Suprapubic skin (tissue), 4 donors: Measurements from ENCODE around the gene PACS1. TPM values are rescaled to one million over a fixed set of nuclear protein-coding genes. Genes with fewer than 3 reads are reported as not detected.
A peak's percentile ranks its signal among the peaks of the same experiment; 100 is the strongest.

Experiments
- DNase-seq, 2 donors: peaks; one replicate each; pipeline ENCODE4 v3.0.0-alpha.2; 2019; ENCODE audit warnings: low spot score in 2 of 2
- H3K27ac ChIP-seq: fragments of 200-600 bp; sonication (generic); one replicate; pipeline ENCODE4 v1.5.1; 2019
- H3K27me3 ChIP-seq: fragments of 200-600 bp; sonication (generic); one replicate; pipeline ENCODE4 v1.5.1; 2019
- H3K36me3 ChIP-seq: fragments of 200-600 bp; sonication (generic); one replicate; pipeline ENCODE4 v1.5.1; 2019
- H3K4me1 ChIP-seq: fragments of 200-600 bp; sonication (generic); one replicate; pipeline ENCODE4 v1.5.1; 2019
- H3K4me3 ChIP-seq: fragments of 200-600 bp; sonication (generic); one replicate; pipeline ENCODE4 v1.5.1; 2019; ENCODE audit warnings: mild to moderate bottlenecking
- H3K9me3 ChIP-seq: fragments of 200-600 bp; sonication (generic); one replicate; pipeline ENCODE4 v1.5.1; 2019
- EP300 ChIP-seq: sonication (generic); formaldehyde crosslinking; IDR thresholded peaks from one replicate; pipeline ENCODE4 v1.6.1; 2017; ENCODE audit warnings: antibody characterized with exemption
- POLR2A ChIP-seq, 2 donors: fragments of 450-650 bp; IDR thresholded peaks; one replicate each; pipeline ENCODE4 v1.6.1; 2017; ENCODE audit warnings: antibody characterized with exemption in 2 of 2, mild to moderate bottlenecking in 2 of 2, moderate library complexity in 2 of 2
- POLR2AphosphoS5 ChIP-seq, 3 donors: sonication (generic); formaldehyde crosslinking; IDR thresholded peaks; one replicate each; pipeline ENCODE4 v1.6.1; 2017; ENCODE audit warnings: antibody characterized with exemption in 3 of 3
- whole genome bisulfite sequencing: methylation state at CpG from one replicate; pipeline ENCODE4 v1.1.5; 2018; 5-methylcytosine and 5-hydroxymethylcytosine counted together
- total RNA-seq, 4 donors: library from RNA; depleted of rRNA; stranded (reverse); fragments of >200 nt; gene quantifications; one replicate each; pipeline ENCODE4 v1.1.0, GENCODE V29; 2016
- TF ChIP-seq, protein P1 (sequence below), 2 donors: fragments of 200-600 bp in 1 of 2; fragments of 450-650 bp in 1 of 2; sonication (generic) in 1 of 2; IDR thresholded peaks; one replicate each; pipeline ENCODE4 v1.5.1; 2016 to 2019; ENCODE audit warnings: antibody characterized with exemption in 2 of 2, mild to moderate bottlenecking in 1 of 2, moderate library complexity in 1 of 2

The PACS1 gene
- total RNA-seq, 4 donors from 2014 or later: 30.5 to 78.6 (median 41.8) TPM

DNA sequence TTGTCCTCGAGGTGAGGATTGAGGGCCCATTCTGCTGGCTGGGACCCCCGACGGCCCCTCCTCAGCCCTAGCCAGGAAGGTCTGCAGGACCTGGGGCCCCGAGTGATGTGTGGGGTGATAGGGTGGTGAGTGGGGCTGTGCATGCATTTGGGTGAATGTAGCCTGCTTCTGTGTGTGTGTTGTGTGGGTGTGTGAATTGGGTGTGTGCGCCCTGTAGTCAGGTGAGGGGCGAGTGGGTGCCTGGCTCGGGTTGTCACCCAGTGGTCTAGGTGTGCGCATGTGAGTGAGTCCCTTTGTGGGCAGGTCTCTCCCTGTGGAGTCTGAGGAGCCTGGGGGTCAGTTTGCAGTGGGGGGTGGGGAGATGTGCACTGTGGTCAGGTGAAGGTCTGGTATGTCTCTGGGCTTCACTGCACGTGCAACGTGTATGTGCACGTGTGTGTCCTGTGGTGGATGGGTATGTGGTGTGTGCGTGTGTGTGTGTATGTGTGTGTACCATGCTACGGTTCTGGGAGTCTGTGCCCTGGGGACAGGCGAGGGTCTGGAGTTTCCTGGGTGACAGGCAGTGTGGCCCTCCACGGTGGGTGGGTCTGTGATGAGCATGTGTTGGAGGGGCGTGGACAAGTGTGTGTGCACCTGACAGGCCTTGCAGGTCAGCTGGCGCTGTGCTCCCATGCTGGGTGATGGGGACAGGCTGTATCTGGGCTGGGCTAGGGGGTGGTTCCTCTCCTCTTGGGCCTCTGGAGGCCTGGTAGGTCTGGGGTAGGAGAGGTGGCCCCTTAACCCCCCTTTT is 222.7 kb downstream of the PACS1 start:
- no peak for TF ChIP-seq POLR2A (IDR thresholded peaks at IDR 0.05)
- TF ChIP-seq POLR2AphosphoS5 (IDR thresholded peaks at IDR 0.05): no peak
- TF ChIP-seq, protein P1, sequence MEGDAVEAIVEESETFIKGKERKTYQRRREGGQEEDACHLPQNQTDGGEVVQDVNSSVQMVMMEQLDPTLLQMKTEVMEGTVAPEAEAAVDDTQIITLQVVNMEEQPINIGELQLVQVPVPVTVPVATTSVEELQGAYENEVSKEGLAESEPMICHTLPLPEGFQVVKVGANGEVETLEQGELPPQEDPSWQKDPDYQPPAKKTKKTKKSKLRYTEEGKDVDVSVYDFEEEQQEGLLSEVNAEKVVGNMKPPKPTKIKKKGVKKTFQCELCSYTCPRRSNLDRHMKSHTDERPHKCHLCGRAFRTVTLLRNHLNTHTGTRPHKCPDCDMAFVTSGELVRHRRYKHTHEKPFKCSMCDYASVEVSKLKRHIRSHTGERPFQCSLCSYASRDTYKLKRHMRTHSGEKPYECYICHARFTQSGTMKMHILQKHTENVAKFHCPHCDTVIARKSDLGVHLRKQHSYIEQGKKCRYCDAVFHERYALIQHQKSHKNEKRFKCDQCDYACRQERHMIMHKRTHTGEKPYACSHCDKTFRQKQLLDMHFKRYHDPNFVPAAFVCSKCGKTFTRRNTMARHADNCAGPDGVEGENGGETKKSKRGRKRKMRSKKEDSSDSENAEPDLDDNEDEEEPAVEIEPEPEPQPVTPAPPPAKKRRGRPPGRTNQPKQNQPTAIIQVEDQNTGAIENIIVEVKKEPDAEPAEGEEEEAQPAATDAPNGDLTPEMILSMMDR (IDR thresholded peaks at IDR 0.05): no peak
- TF ChIP-seq EP300: no peak
- H3K27ac ChIP-seq: no peak overlapping the region
- DNase-seq: peak in 1 of 2 donors; percentile 61
- no peaks in the 10 kb centered on the region for H3K36me3 ChIP-seq
- no peaks in the 10 kb centered on the region for H3K9me3 ChIP-seq
- H3K4me3 ChIP-seq: peak overlapping the region; percentile 51
- peaks cover 27% of the 10 kb centered on the region for H3K4me1 ChIP-seq
- peaks cover 55% of the 10 kb centered on the region for H3K27me3 ChIP-seq
- 52% methylated on average over 16 of the region's 17 CpGs for WGBS

DNA sequence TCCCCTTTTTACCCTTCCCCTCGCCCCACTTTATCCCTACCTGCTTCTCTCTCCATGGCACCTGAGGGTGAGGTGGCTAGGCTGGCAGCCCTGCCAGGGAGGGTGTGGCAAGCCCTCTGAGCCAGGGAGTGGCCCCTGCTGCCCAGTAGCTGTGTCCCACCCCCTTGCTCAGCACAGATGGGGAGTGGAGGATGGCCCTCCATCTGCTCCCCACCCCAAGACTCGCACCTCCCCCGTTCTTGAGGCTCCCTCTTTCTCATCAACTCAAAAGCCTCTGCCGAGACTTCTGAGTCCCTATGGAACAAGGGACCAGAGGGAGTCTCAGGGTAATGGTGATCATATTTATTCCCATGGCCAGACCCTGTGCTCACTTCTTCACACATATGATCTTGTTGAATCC is 223.3 kb downstream of the PACS1 start:
- TF ChIP-seq EP300: no peak
- no peak for TF ChIP-seq POLR2A (IDR thresholded peaks at IDR 0.05)
- TF ChIP-seq, protein P1 (IDR thresholded peaks at IDR 0.05): no peak
- no peak for TF ChIP-seq POLR2AphosphoS5 (IDR thresholded peaks at IDR 0.05)
- no peaks in the 10 kb centered on the region for H3K9me3 ChIP-seq
- no peaks in the 10 kb centered on the region for H3K36me3 ChIP-seq
- H3K4me1 ChIP-seq: peaks cover 21% of the 10 kb centered on the region
- 70% methylated on average over 4 of the region's 4 CpGs for WGBS
- DNase-seq: no peak
- no peak overlapping the region for H3K27ac ChIP-seq
- no peak overlapping the region for H3K4me3 ChIP-seq
- peaks cover 55% of the 10 kb centered on the region for H3K27me3 ChIP-seq

DNA sequence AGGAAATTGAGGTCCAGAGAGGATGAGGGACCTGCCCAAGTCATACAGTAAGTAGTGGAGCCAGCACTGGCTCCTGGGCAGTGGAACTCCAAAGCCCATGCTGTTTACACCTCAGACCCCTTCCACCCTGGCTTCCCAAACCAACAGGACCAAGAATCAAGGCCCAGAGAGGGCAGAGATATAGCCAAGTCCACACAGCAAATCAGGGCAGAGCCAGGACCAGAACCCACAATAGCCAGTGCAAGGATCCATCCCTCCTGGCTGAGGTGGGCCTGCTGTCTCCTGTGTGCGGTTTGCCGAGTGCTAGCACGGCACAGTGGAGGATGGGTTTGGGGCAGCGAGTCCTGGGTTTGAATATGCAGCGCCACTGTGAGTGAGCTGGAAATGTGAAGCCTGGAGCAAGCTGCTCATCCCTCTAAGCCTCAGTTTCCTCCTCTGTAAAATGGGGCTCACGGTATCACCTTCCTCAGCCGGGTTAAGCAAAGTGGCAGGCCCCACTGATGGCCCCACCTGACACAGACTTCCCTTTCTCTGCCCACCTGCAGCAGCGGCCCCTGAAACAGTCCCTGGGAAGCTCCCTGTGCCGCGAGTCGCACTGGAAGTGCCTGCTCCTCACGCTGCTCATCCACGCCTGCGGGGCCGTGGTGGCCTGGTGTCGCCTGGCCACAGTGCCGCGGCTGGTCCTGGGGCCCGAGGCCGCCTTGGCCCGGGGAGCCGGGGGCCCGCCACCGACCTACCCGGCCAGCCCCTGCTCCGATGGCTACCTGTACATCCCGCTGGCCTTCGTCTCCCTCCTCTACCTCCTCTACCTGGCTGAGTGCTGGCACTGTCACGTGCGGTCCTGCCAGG is 223.9 kb downstream of the PACS1 start:
- H3K27ac ChIP-seq: no peak overlapping the region
- no peaks in the 10 kb centered on the region for H3K36me3 ChIP-seq
- WGBS: 84% methylated on average over 9 of the region's 30 CpGs
- TF ChIP-seq EP300 (no peak), POLR2A (IDR thresholded peaks at IDR 0.05) (no peak), POLR2AphosphoS5 (IDR thresholded peaks at IDR 0.05) (no peak)
- TF ChIP-seq, protein P1 (IDR thresholded peaks at IDR 0.05): no peak
- peaks cover 19% of the 10 kb centered on the region for H3K4me1 ChIP-seq
- no peak overlapping the region for H3K4me3 ChIP-seq
- H3K27me3 ChIP-seq: peaks cover 55% of the 10 kb centered on the region
- H3K9me3 ChIP-seq: no peaks in the 10 kb centered on the region
- DNase-seq: no peak

Other genes with a start within 250 kb of the PACS1 start
- gene SNX32, start 236.3 kb upstream of the PACS1 start, total RNA-seq: 1 to 10 TPM in 1 of 4 donors, under 1 TPM in 1, not detected in 2; 0.76 to 1.1 TPM
- gene CFL1, start 212.1 kb upstream of the PACS1 start, total RNA-seq: 100 to 1,000 TPM; 331 to 608 (median 584) TPM
- 10 to 100 TPM; 22.8 to 46.2 (median 32.2) TPM for gene MUS81, start 209.8 kb upstream of the PACS1 start, total RNA-seq
- gene EFEMP2, start 197.5 kb upstream of the PACS1 start, total RNA-seq: 10 to 100 TPM in 3 of 4 donors, 1 to 10 TPM in 1; 7.3 to 22.0 (median 13.0) TPM
- 1 to 10 TPM in 2 of 4 donors, under 1 TPM in 1, not detected in 1; 0.76 to 5.0 (median 1.4) TPM for gene CTSW, start 190.4 kb upstream of the PACS1 start, total RNA-seq
- gene FIBP, start 181.8 kb upstream of the PACS1 start, total RNA-seq: 10 to 100 TPM; 46.9 to 89.3 (median 74.6) TPM
- gene CCDC85B, start 179.6 kb upstream of the PACS1 start, total RNA-seq: 10 to 100 TPM; 16.0 to 35.8 (median 28.0) TPM
- 100 to 1,000 TPM in 1 of 4 donors, 10 to 100 TPM in 1, 1 to 10 TPM in 2; 5.0 to 118 (median 28.9) TPM for gene FOSL1, start 169.9 kb upstream of the PACS1 start, total RNA-seq
- gene C11orf68, start 151.2 kb upstream of the PACS1 start, total RNA-seq: 10 to 100 TPM; 17.4 to 21.6 (median 19.5) TPM
- 10 to 100 TPM; 54.2 to 82.5 (median 68.0) TPM for gene DRAP1, start 150.8 kb upstream of the PACS1 start, total RNA-seq
- gene TSGA10IP, start 124.8 kb upstream of the PACS1 start, total RNA-seq: not detected
- 10 to 100 TPM; 21.1 to 56.6 (median 26.1) TPM for gene SART1, start 108.5 kb upstream of the PACS1 start, total RNA-seq
- gene EIF1AD, start 68.1 kb upstream of the PACS1 start, total RNA-seq: 10 to 100 TPM; 51.8 to 61.6 (median 55.9) TPM
- 10 to 100 TPM; 32.1 to 54.2 (median 42.6) TPM for gene BANF1, start 67.8 kb upstream of the PACS1 start, total RNA-seq
- 1,000 to 10,000 TPM in 2 of 4 donors, 100 to 1,000 TPM in 1, 10 to 100 TPM in 1; 48.8 to 2,556 (median 968) TPM for gene CST6, start 58.3 kb upstream of the PACS1 start, total RNA-seq
- not detected for gene CATSPER1, start 43.8 kb upstream of the PACS1 start, total RNA-seq
- not detected for gene GAL3ST3, start 21.1 kb upstream of the PACS1 start, total RNA-seq
- gene SF3B2, start 17.9 kb upstream of the PACS1 start, total RNA-seq: 100 to 1,000 TPM; 117 to 175 (median 149) TPM
- 10 to 100 TPM; 18.1 to 22.8 (median 20.4) TPM for gene KLC2, start 187.4 kb downstream of the PACS1 start, total RNA-seq
- gene RAB1B, start 198.4 kb downstream of the PACS1 start, total RNA-seq: 100 to 1,000 TPM in 3 of 4 donors, 10 to 100 TPM in 1; 79.0 to 124 (median 115) TPM
- 1 to 10 TPM in 3 of 4 donors, not detected in 1; 1.1 to 2.5 (median 1.9) TPM for gene CNIH2, start 207.9 kb downstream of the PACS1 start, total RNA-seq
- gene YIF1A, start 218.9 kb downstream of the PACS1 start, total RNA-seq: 10 to 100 TPM; 21.6 to 61.3 (median 56.1) TPM
- gene TMEM151A, start 221.6 kb downstream of the PACS1 start, total RNA-seq: not detected
- gene CD248, start 246.8 kb downstream of the PACS1 start, total RNA-seq: 10 to 100 TPM in 2 of 4 donors, 1 to 10 TPM in 2; 5.9 to 32.6 (median 19.2) TPM